GM12891 (cell line): ENCODE measurements around the gene ACSL1.

ENCODE experiments used
- PAX5 ChIP-seq: IDR thresholded peaks from 2 replicates; pipeline ENCODE4 v1.6.1; 2011; ENCODE audit warnings: low read length, moderate library complexity, mild to moderate bottlenecking; ENCODE audit not compliant: insufficient read depth, severe bottlenecking
- POLR2A ChIP-seq: IDR thresholded peaks from 2 replicates; pipeline ENCODE4 v1.6.1; 2011; ENCODE audit warnings: low read depth, low read length, control low read depth
- TAF1 ChIP-seq: IDR thresholded peaks from 2 replicates; pipeline ENCODE4 v1.6.1; 2011; ENCODE audit warnings: low read depth, low read length, control low read depth

DNA sequence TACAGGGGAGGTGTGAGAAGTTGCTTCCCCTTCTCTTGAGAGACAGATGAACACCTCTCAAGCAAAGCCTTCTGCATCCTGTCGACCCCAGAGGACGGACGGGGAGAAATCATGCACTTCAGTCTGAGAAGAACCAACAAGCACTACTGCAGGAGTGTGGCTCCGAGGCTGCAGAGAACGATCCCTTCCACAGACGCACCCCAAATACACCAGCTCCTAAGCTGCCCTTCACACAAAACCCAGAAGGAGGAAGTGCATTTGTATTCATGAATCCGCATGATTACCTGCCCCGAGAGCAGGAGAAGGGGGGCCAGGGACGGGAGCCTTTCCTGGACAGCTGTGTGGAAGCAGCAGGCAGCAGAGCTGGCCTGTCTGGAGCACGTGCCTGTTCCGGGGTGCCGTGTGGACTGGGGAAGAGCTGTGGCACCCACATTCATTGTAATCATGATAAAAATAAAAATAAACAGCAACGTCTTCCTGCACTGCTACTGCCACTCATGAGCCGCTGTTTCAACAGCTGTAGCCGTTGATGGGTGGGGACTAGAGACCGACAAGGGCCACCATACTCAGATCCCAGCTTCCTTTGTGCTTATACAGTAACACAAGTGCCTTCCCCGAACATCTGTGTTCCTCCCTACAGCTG lies 42.9 kb downstream of the ACSL1 start:
- TF ChIP-seq TAF1: no peak
- no peak for TF ChIP-seq PAX5
- TF ChIP-seq POLR2A: no peak
